GM06990 (cell line): ENCODE results near the gene TFR2.

Experiments used
- DNase-seq: peaks from one replicate; pipeline ENCODE4 v3.0.0-alpha.2; 2011; ENCODE audit not compliant: insufficient read length; ENCODE audit errors: extremely low read depth
- H3K27me3 ChIP-seq: replicated peaks from 2 replicates; pipeline ENCODE4 v1.6.0; 2011; ENCODE audit warnings: low read length; ENCODE audit not compliant: control insufficient read depth, insufficient read depth
- H3K36me3 ChIP-seq: 2 replicates; pipeline ENCODE4 v1.5.1; 2011; ENCODE audit warnings: low read length; ENCODE audit not compliant: control insufficient read depth, insufficient read depth
- H3K4me3 ChIP-seq: replicated peaks from 2 replicates; pipeline ENCODE4 v1.5.1; 2011; ENCODE audit warnings: low read depth, mild to moderate bottlenecking, control low read depth, low read length
- TF ChIP-seq, protein P1 (sequence below): IDR thresholded peaks from 2 replicates; pipeline ENCODE4 v1.5.1; 2011; ENCODE audit warnings: low read length, control low read depth, mild to moderate bottlenecking, inconsistent platforms; ENCODE audit not compliant: insufficient read depth, poor library complexity, severe bottlenecking

TFR2 gene

DNA sequence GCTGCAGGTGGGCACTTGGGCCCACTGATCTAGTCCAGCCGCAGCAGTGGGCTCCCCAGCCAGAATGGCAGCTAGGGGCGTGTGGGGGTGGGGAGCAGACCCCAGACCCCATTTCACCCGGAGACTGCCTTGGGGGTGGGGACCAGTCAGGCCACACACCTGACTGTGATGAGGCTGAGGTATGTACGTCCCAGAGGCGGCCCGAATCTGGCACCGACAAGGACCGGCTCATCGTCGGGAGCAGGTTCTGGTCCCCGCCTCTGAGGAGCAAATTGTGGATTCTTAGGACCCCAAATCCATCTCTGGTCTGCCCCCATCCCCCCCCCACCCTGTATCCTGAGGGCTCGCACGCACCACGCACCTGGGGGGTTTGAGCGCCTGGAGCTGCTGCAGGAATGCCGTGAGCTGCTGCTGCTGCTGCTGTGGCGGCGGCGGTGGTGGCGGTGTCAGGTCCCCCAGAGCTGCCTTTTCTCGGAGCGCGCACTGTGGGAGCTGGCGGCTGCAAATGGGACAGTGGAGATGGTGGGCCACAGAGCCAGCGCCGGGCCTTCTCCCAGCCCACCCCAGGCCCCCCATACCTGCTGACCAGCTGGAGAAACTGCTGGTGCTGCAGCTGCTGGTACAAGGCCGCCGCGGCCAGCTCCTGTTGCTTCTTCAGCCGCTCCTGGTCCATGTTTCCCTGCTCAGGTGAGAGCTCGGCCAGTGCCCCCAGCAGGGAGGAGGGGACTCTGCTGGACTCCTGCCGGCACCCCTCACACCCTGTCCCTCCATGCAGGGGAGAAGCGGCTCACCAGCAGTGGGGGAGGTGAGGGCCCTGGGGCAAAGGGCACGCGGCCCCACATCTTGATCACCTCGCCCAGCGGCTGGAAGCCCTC, 42.5 kb upstream of the TFR2 start:
- TF ChIP-seq, protein P1, sequence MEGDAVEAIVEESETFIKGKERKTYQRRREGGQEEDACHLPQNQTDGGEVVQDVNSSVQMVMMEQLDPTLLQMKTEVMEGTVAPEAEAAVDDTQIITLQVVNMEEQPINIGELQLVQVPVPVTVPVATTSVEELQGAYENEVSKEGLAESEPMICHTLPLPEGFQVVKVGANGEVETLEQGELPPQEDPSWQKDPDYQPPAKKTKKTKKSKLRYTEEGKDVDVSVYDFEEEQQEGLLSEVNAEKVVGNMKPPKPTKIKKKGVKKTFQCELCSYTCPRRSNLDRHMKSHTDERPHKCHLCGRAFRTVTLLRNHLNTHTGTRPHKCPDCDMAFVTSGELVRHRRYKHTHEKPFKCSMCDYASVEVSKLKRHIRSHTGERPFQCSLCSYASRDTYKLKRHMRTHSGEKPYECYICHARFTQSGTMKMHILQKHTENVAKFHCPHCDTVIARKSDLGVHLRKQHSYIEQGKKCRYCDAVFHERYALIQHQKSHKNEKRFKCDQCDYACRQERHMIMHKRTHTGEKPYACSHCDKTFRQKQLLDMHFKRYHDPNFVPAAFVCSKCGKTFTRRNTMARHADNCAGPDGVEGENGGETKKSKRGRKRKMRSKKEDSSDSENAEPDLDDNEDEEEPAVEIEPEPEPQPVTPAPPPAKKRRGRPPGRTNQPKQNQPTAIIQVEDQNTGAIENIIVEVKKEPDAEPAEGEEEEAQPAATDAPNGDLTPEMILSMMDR, result no peak
- peaks cover 54% of the 10 kb centered on the region for H3K36me3 ChIP-seq
- no peaks in the 10 kb centered on the region for H3K27me3 ChIP-seq
- H3K4me3 ChIP-seq, result no peak overlapping the region
- DNase-seq, result no peak

DNA sequence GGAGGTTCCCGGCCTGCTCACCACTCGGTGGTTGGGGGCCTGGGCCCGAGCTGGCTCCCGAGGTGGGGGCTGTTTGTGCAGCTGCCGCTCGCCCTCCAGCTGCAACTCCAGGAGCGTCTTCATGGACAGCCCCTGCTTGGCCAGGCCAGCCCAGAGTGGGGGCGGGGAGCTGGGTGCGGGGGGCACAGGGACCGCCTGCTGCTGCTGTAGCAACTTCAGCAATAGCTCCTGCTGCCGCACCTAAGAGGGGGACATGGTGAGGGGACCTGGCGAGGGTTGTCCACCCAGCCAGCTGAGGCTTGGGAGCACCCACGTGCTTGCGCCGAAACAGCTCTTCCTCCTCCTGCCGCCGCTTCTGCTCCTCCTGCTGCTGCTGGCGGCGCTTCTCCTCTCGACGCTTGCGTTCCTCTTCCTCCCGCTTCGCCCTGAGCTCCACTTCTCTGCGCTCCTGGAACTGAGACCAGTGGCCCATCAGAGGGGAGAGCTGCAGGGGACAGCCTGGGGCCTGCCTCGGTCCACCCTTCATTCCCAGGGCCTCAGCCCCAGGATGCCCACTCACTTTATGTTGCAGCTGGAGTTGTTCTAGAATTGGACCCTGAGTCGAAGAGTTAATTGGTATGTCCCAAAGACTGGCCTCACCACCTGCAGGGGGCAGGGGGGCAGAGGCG, 41.8 kb upstream of the TFR2 start:
- DNase-seq, result no peak
- H3K4me3 ChIP-seq, result no peak overlapping the region
- H3K36me3 ChIP-seq, result peaks cover 54% of the 10 kb centered on the region
- H3K27me3 ChIP-seq, result no peaks in the 10 kb centered on the region
- TF ChIP-seq, protein P1, result no peak

GRCh38 chr7:100682228-100682741, 40.9 kb upstream of the TFR2 start:
- TF ChIP-seq, protein P1, result no peak
- peaks cover 63% of the 10 kb centered on the region for H3K36me3 ChIP-seq
- no peak for DNase-seq

GRCh38 chr7:100681491-100682227, 40.3 kb upstream of the TFR2 start:
- H3K27me3 ChIP-seq, result no peaks in the 10 kb centered on the region
- no peak for DNase-seq
- H3K36me3 ChIP-seq, result peaks cover 66% of the 10 kb centered on the region
- H3K4me3 ChIP-seq, result no peak overlapping the region
- TF ChIP-seq, protein P1, result no peak

More at GRCh38 chr7:100682228-100682741, 40.9 kb upstream of the TFR2 start:
- H3K27me3 ChIP-seq, result no peaks in the 10 kb centered on the region
- H3K4me3 ChIP-seq, result no peak overlapping the region

GRCh38 chr7:100680576-100681271, 39.4 kb upstream of the TFR2 start:
- no peak for DNase-seq
- H3K4me3 ChIP-seq, result no peak overlapping the region
- no peaks in the 10 kb centered on the region for H3K27me3 ChIP-seq
- TF ChIP-seq, protein P1, result no peak
- H3K36me3 ChIP-seq, result peaks cover 65% of the 10 kb centered on the region
